Endothelial cell (in vitro differentiated cells): ENCODE measurements around the gene JPH3. TPM values are rescaled to one million over a fixed set of nuclear protein-coding genes. Genes with fewer than 3 reads are reported as not detected.
A peak's percentile ranks its signal among the peaks of the same experiment; 100 is the strongest.

Experiments
- DNase-seq: peaks from one replicate; pipeline ENCODE4 v3.0.0; 2021; ENCODE audit warnings: low spot score
- H3K27ac Mint-ChIP-seq: one replicate; pipeline ENCODE4 v1.8.0; 2021; ENCODE audit warnings: mixed read lengths, inconsistent platforms; ENCODE audit not compliant: unreplicated experiment
- H3K27me3 Mint-ChIP-seq: one replicate; pipeline ENCODE4 v1.8.0; 2021; ENCODE audit warnings: mild to moderate bottlenecking, moderate library complexity, mixed read lengths, inconsistent platforms; ENCODE audit not compliant: unreplicated experiment
- H3K36me3 Mint-ChIP-seq: one replicate; pipeline ENCODE4 v1.8.0; 2021; ENCODE audit warnings: mild to moderate bottlenecking, low read depth, mixed read lengths, inconsistent platforms; ENCODE audit not compliant: unreplicated experiment
- H3K4me1 Mint-ChIP-seq: one replicate; pipeline ENCODE4 v1.8.0; 2021; ENCODE audit warnings: mild to moderate bottlenecking, mixed read lengths, inconsistent platforms; ENCODE audit not compliant: unreplicated experiment
- H3K4me3 Mint-ChIP-seq: one replicate; pipeline ENCODE4 v1.8.0; 2021; ENCODE audit warnings: mild to moderate bottlenecking, mixed read lengths, inconsistent platforms; ENCODE audit not compliant: unreplicated experiment
- H3K9me3 Mint-ChIP-seq: one replicate; pipeline ENCODE4 v1.8.0; 2021; ENCODE audit warnings: mixed read lengths, inconsistent platforms; ENCODE audit not compliant: unreplicated experiment
- CTCF ChIP-seq: fragments of 200-600 bp; sonication (generic); IDR thresholded peaks from one replicate; pipeline ENCODE4 v1.5.0; 2021; ENCODE audit warnings: antibody characterized with exemption; ENCODE audit not compliant: unreplicated experiment
- total RNA-seq: library from RNA; stranded (reverse); fragmentation: NEBNext Ultra II Directional; extraction: Animal tissue kit (Norgen Biotek cat#: 25700); gene quantifications from one replicate; pipeline ENCODE4 v1.2.1, GENCODE V29; 2021; ENCODE audit not compliant: unreplicated experiment

Gene JPH3
- total RNA-seq, 1 donor from 2014 or later, result 19.1 TPM

- TF ChIP-seq CTCF, result no peak
- Mint-ChIP-seq H3K27ac (no peak overlapping the region), H3K4me1 (peaks cover 12% of the 10 kb centered on the region), H3K36me3 (no peaks in the 10 kb centered on the region), H3K4me3 (no peak overlapping the region), H3K27me3 (peaks cover 4% of the 10 kb centered on the region), H3K9me3 (no peaks in the 10 kb centered on the region)
- no peak for DNase-seq
Observed at GRCh38 chr16:87584271-87584670, 18.0 kb upstream of the JPH3 start.

- H3K9me3 Mint-ChIP-seq, result no peaks in the 10 kb centered on the region
- H3K4me1 Mint-ChIP-seq, result peaks cover 12% of the 10 kb centered on the region
- no peak overlapping the region for H3K4me3 Mint-ChIP-seq
- H3K36me3 Mint-ChIP-seq, result no peaks in the 10 kb centered on the region
- DNase-seq, result no peak
- H3K27ac Mint-ChIP-seq, result no peak overlapping the region
- no peak for TF ChIP-seq CTCF
- H3K27me3 Mint-ChIP-seq, result peaks cover 6% of the 10 kb centered on the region
Observed at GRCh38 chr16:87584975-87585374, 17.3 kb upstream of the JPH3 start.

GRCh38 chr16:87585442-87586200, 16.7 kb upstream of the JPH3 start:
- no peak for TF ChIP-seq CTCF
- DNase-seq, result no peak
- Mint-ChIP-seq H3K9me3 (no peaks in the 10 kb centered on the region), H3K36me3 (no peaks in the 10 kb centered on the region), H3K4me1 (peaks cover 12% of the 10 kb centered on the region), H3K27me3 (peaks cover 6% of the 10 kb centered on the region), H3K4me3 (no peak overlapping the region), H3K27ac (no peak overlapping the region)

GRCh38 chr16:87586201-87586782, 16.0 kb upstream of the JPH3 start:
- DNase-seq, result no peak
- Mint-ChIP-seq H3K27me3 (peaks cover 6% of the 10 kb centered on the region), H3K27ac (peak overlapping the region; percentile 78), H3K4me3 (peak overlapping the region; percentile 67), H3K9me3 (no peaks in the 10 kb centered on the region), H3K4me1 (peaks cover 12% of the 10 kb centered on the region), H3K36me3 (no peaks in the 10 kb centered on the region)
- TF ChIP-seq CTCF, result no peak

GRCh38 chr16:87587636-87588035, 14.7 kb upstream of the JPH3 start:
- no peak for DNase-seq
- Mint-ChIP-seq H3K9me3 (no peaks in the 10 kb centered on the region), H3K4me1 (peaks cover 18% of the 10 kb centered on the region), H3K4me3 (no peak overlapping the region), H3K27ac (no peak overlapping the region), H3K36me3 (no peaks in the 10 kb centered on the region), H3K27me3 (peaks cover 9% of the 10 kb centered on the region)
- no peak for TF ChIP-seq CTCF
